ENCODE results near the gene RFC4.
A peak's percentile ranks its signal among the peaks of the same experiment; 100 is the strongest.

The RFC4 gene

GRCh38 chr3:186785495-186786018 is 20.7 kb downstream of the RFC4 start:
- DNase-seq (ENCODE audit: low read depth) = no peak
- peak overlapping the region; percentile 96 for H3K4me3 ChIP-seq (ENCODE audit: low read depth, low read length)
- TF ChIP-seq, protein P1, sequence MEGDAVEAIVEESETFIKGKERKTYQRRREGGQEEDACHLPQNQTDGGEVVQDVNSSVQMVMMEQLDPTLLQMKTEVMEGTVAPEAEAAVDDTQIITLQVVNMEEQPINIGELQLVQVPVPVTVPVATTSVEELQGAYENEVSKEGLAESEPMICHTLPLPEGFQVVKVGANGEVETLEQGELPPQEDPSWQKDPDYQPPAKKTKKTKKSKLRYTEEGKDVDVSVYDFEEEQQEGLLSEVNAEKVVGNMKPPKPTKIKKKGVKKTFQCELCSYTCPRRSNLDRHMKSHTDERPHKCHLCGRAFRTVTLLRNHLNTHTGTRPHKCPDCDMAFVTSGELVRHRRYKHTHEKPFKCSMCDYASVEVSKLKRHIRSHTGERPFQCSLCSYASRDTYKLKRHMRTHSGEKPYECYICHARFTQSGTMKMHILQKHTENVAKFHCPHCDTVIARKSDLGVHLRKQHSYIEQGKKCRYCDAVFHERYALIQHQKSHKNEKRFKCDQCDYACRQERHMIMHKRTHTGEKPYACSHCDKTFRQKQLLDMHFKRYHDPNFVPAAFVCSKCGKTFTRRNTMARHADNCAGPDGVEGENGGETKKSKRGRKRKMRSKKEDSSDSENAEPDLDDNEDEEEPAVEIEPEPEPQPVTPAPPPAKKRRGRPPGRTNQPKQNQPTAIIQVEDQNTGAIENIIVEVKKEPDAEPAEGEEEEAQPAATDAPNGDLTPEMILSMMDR (IDR thresholded peaks at IDR 0.05; ENCODE audit: low read depth, low read length, missing control alignments) = no peak

GRCh38 chr3:186784820-186785494 is 21.3 kb downstream of the RFC4 start:
- TF ChIP-seq, protein P1 (IDR thresholded peaks at IDR 0.05; ENCODE audit: low read depth, low read length, missing control alignments) = no peak
- no peak for DNase-seq (ENCODE audit: low read depth)
- H3K4me3 ChIP-seq (ENCODE audit: low read depth, low read length) = peak overlapping the region; percentile 96

- TF ChIP-seq, protein P1 (IDR thresholded peaks at IDR 0.05; ENCODE audit: low read depth, low read length, missing control alignments) = no peak
- DNase-seq (ENCODE audit: low read depth) = no peak
- H3K4me3 ChIP-seq (ENCODE audit: low read depth, low read length) = peak overlapping the region; percentile 96
These were observed 22.4 kb downstream of the RFC4 start for GRCh38 chr3:186783731-186784515.

- DNase-seq (ENCODE audit: low read depth) = peak; percentile 71
- TF ChIP-seq, protein P1 (IDR thresholded peaks at IDR 0.05; ENCODE audit: low read depth, low read length, missing control alignments) = no peak
- H3K4me3 ChIP-seq (ENCODE audit: low read depth, low read length) = peak within 1 kb of the TSS; percentile 96
These were observed 23.1 kb downstream of the RFC4 start, which contains the start of gene EIF4A2 for GRCh38 chr3:186783058-186783730. Gene EIF4A2, plus strand, starts transcription at chr3:186783577. Its CDS starts 34 bp downstream, at chr3:186783611.

DNA sequence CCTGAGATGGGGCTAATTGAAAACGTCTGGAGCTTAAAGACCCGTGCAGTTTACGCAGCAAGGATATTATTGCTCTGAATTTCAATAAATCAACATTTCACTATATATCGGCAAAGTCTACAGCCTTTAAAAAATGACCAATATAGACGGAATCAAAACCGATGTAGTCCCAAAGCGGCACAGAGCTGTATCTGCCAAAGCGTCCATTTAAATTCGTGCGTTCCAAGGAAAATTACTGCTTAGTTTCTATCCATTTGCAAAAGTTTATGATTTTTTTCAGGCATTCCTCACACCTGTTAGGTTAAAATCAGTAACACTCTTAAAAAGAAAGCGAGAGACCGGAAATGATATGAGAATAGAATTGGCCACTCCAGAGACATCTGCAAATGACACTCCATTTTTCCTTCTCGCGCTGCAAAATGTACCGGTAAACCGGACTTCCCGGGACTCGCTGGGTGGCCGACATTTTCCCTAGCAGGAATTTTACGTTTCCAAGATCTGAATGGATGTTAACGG is 23.7 kb downstream of the RFC4 start:
- no peak for DNase-seq (ENCODE audit: low read depth)
- TF ChIP-seq, protein P1 (IDR thresholded peaks at IDR 0.05; ENCODE audit: low read depth, low read length, missing control alignments) = no peak
- H3K4me3 ChIP-seq (ENCODE audit: low read depth, low read length) = peak overlapping the region; percentile 96

DNA sequence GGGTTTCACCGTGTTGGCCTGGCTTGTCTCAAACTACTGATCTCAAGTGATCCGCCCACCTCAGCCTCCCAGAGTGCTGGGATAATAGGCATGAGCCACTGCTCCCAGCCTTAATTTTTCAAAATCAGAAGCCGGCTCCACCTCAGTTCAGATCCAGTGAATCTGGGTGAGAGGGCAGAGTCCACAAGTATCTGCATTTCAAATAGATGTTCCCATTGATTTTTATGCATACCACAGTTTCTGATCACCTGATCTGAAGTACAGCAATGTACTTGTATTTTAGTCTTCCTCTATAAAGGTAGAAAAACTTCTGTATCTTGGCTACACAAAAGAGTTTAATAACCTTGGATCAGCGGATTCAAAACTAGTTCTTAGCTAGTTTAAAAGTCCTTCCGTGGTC is 27.1 kb downstream of the RFC4 start:
- no peak overlapping the region for H3K4me3 ChIP-seq (ENCODE audit: low read depth, low read length)
- TF ChIP-seq, protein P1 (IDR thresholded peaks at IDR 0.05; ENCODE audit: low read depth, low read length, missing control alignments) = no peak
- DNase-seq (ENCODE audit: low read depth) = no peak

All from GM12864 (cell line).